CD14-positive monocyte (primary cell): Measurements from ENCODE around the gene CDK11B. TPM values are rescaled to one million over a fixed set of nuclear protein-coding genes. Genes with fewer than 3 reads are reported as not detected.

Source experiments
- DNase-seq, 3 donors: peaks; one replicate each; pipeline ENCODE4 v3.0.0-alpha.2; 2011 to 2022
- H2AFZ ChIP-seq: 2 replicates; pipeline ENCODE4 v1.6.0; 2012; ENCODE audit warnings: mild to moderate bottlenecking, low read depth, low read length, inconsistent platforms; ENCODE audit not compliant: insufficient read depth, poor library complexity, severe bottlenecking
- H3K27ac ChIP-seq, 2 donors: 1 replicate in 1 of 2; 2 replicates in 1 of 2; pipeline ENCODE4 v1.5.1; 2012 to 2013; ENCODE audit warnings: low read length in 2 of 2, control low read depth in 1 of 2, inconsistent platforms in 1 of 2, low read depth in 1 of 2, mild to moderate bottlenecking in 1 of 2
- H3K27me3 ChIP-seq, 2 donors: one replicate each; pipeline versions ENCODE4 v1.6.0 to v1.6.1; 2011 to 2013; ENCODE audit warnings: low read length in 2 of 2; ENCODE audit not compliant: control insufficient read depth in 2 of 2, insufficient read depth in 2 of 2
- H3K36me3 ChIP-seq, 2 donors: replicated peaks in 1 of 2; 1 replicate in 1 of 2; 2 replicates in 1 of 2; pipeline versions ENCODE4 v1.5.1 to v1.6.1; 2012 to 2013; ENCODE audit warnings: low read length in 2 of 2, control low read depth in 1 of 2, inconsistent platforms in 1 of 2, mild to moderate bottlenecking in 1 of 2; ENCODE audit not compliant: insufficient read depth in 2 of 2, control insufficient read depth in 1 of 2
- H3K4me1 ChIP-seq, 2 donors: 1 replicate in 1 of 2; 2 replicates in 1 of 2; pipeline versions ENCODE4 v1.5.1 to v1.6.1; 2012 to 2013; ENCODE audit warnings: low read length in 2 of 2, control low read depth in 1 of 2, inconsistent platforms in 1 of 2, mild to moderate bottlenecking in 1 of 2, moderate library complexity in 1 of 2; ENCODE audit not compliant: insufficient read depth in 2 of 2, control insufficient read depth in 1 of 2
- H3K4me2 ChIP-seq: replicated peaks from 2 replicates; pipeline ENCODE3; 2012; ENCODE audit warnings: low read length, moderate library complexity, mild to moderate bottlenecking; ENCODE audit not compliant: poor library complexity, severe bottlenecking; ENCODE audit errors: extremely low read depth
- H3K4me3 ChIP-seq, 3 experiments: fragments of 200-600 bp in 1 of 3; sonication (generic) in 1 of 3; replicated peaks in 1 of 3; 1 replicate in 2 of 3; 2 replicates in 1 of 3; pipeline ENCODE4 v1.5.1; 2011 to 2013; ENCODE audit warnings: low read length in 3 of 3, mild to moderate bottlenecking in 3 of 3, control low read depth in 2 of 3, low read depth in 2 of 3, inconsistent platforms in 1 of 3, moderate library complexity in 1 of 3
- H3K79me2 ChIP-seq: 2 replicates; pipeline ENCODE4 v1.6.0; 2012; ENCODE audit warnings: mild to moderate bottlenecking, control low read depth, inconsistent platforms, low read length, moderate library complexity; ENCODE audit not compliant: insufficient read depth
- H3K9ac ChIP-seq: 2 replicates; pipeline ENCODE4 v1.6.0; 2017; ENCODE audit warnings: low read length, mild to moderate bottlenecking; ENCODE audit not compliant: insufficient read depth, poor library complexity, severe bottlenecking
- H3K9me3 ChIP-seq, 2 donors: replicated peaks in 1 of 2; 1 replicate in 1 of 2; 2 replicates in 1 of 2; pipeline versions ENCODE4 v1.5.1 to v1.6.1; 2012 to 2013; ENCODE audit warnings: low read length in 2 of 2, control low read depth in 1 of 2; ENCODE audit not compliant: control insufficient read depth in 1 of 2, insufficient read depth in 1 of 2
- H4K20me1 ChIP-seq: 2 replicates; pipeline ENCODE4 v1.6.0; 2012; ENCODE audit warnings: mild to moderate bottlenecking, low read length, control low read depth, moderate library complexity; ENCODE audit not compliant: insufficient read depth
- H3K27ac Mint-ChIP-seq, 7 donors: one replicate each; pipeline ENCODE4 v1.8.0; 2020; ENCODE audit warnings: mild to moderate bottlenecking in 7 of 7, mixed read lengths in 7 of 7, moderate library complexity in 6 of 7, inconsistent platforms in 2 of 7
- H3K27me3 Mint-ChIP-seq, 3 donors: one replicate each; pipeline ENCODE4 v1.8.0; 2021 to 2022; ENCODE audit warnings: low read depth in 3 of 3, mild to moderate bottlenecking in 3 of 3, mixed read lengths in 3 of 3, moderate library complexity in 3 of 3, inconsistent platforms in 1 of 3
- H3K36me3 Mint-ChIP-seq, 2 donors: one replicate each; pipeline ENCODE4 v1.8.0; 2020; ENCODE audit warnings: mixed read lengths in 2 of 2, inconsistent platforms in 1 of 2, mild to moderate bottlenecking in 1 of 2
- H3K4me1 Mint-ChIP-seq: one replicate; pipeline ENCODE4 v1.8.0; 2020; ENCODE audit warnings: mild to moderate bottlenecking, mixed read lengths
- H3K4me3 Mint-ChIP-seq, 2 donors: one replicate each; pipeline ENCODE4 v1.8.0; 2020; ENCODE audit warnings: mild to moderate bottlenecking in 2 of 2, mixed read lengths in 2 of 2, moderate library complexity in 1 of 2
- H3K9me3 Mint-ChIP-seq, 7 donors: one replicate each; pipeline ENCODE4 v1.8.0; 2020 to 2022; ENCODE audit warnings: mixed read lengths in 7 of 7, mild to moderate bottlenecking in 6 of 7, moderate library complexity in 6 of 7, inconsistent platforms in 2 of 7
- WGBS: methylation state at CpG from one replicate; pipeline ENCODE4 v1.1.5; 2013; ENCODE audit warnings: missing lambda C conversion rate; ENCODE audit not compliant: insufficient coverage; 5-methylcytosine and 5-hydroxymethylcytosine counted together
- intact Hi-C, 2 donors: fragments of 100-400 bp; cut with micrococcal nuclease; formaldehyde crosslinking; loops; one replicate each; pipeline versions ENCODE4 v1.15.0 to v1.15.1; 2023
- polyA plus RNA-seq, 3 donors: library from polyadenylated mRNA; depleted of rRNA in 1 of 3; unstranded in 2 of 3; stranded (reverse) in 1 of 3; fragments of 300-500 nt in 2 of 3; fragments of >200 nt in 1 of 3; fragmentation: Illumina TruSeq in 2 of 3; gene quantifications; 1 replicate in 2 of 3; 2 replicates in 1 of 3; pipeline ENCODE4 v1.2.3, GENCODE V29; 2012 to 2021
- TF ChIP-seq, protein P1 (sequence below): fragments of 200-600 bp; IDR thresholded peaks from one replicate; pipeline ENCODE4 v1.8.0; 2022; ENCODE audit warnings: antibody characterized with exemption, mild to moderate bottlenecking

The CDK11B gene
- polyA plus RNA-seq, 3 donors: 2.5 to 12.7 (median 6.6) TPM

DNA sequence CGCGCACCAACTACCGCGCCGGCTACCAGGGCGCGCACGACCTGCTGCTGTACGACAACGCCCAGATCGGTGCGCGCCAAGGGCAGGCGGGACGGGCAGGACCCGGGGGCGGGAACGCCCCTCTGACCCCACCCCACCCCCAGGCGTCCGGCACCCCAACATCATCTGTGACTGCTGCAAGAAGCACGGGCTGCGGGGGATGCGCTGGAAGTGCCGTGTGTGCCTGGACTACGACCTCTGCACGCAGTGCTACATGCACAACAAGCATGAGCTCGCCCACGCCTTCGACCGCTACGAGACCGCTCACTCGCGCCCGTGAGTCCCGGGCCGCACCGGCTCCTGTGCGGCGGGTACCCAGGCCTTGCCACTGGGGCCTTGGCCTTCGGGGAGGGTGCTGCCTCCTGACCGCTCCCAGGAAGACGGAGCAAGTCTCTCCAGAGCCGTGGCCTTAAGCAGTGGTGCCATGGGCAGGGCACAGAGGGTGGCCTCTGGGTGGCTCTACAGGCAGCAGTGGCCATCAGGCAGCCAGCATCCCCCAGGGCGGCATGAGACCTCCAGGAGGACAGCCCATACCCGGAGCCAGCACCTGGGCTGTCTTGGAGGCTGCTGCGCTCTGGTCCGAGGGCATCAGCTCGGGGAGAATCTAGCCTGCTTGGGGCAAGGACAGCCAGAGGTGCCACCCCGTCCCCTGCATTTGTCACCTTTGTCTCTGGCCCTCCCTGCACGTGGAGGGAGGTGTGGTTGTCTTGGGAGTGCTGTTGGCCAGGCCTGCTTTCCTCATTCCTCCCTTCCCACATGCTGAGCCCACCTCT is 35.0 kb downstream of the CDK11B start:
- H3K27ac Mint-ChIP-seq: no peak overlapping the region
- WGBS: 95% methylated on average over 42 of the region's 51 CpGs
- TF ChIP-seq, protein P1, sequence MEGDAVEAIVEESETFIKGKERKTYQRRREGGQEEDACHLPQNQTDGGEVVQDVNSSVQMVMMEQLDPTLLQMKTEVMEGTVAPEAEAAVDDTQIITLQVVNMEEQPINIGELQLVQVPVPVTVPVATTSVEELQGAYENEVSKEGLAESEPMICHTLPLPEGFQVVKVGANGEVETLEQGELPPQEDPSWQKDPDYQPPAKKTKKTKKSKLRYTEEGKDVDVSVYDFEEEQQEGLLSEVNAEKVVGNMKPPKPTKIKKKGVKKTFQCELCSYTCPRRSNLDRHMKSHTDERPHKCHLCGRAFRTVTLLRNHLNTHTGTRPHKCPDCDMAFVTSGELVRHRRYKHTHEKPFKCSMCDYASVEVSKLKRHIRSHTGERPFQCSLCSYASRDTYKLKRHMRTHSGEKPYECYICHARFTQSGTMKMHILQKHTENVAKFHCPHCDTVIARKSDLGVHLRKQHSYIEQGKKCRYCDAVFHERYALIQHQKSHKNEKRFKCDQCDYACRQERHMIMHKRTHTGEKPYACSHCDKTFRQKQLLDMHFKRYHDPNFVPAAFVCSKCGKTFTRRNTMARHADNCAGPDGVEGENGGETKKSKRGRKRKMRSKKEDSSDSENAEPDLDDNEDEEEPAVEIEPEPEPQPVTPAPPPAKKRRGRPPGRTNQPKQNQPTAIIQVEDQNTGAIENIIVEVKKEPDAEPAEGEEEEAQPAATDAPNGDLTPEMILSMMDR: no peak
- H3K36me3 ChIP-seq: no peaks in the 10 kb centered on the region
- H3K4me1 Mint-ChIP-seq: no peaks in the 10 kb centered on the region
- H3K36me3 Mint-ChIP-seq: peaks cover 4 to 12% of the 10 kb centered on the region in 2 donors
- no peak overlapping the region for H3K4me2 ChIP-seq
- H3K27me3 ChIP-seq: peaks cover 0 to 9% of the 10 kb centered on the region in 2 donors
- H3K27ac ChIP-seq: no peak overlapping the region
- H3K9me3 ChIP-seq: no peaks in the 10 kb centered on the region
- intact Hi-C loops: no loop called here
- H4K20me1 ChIP-seq: no peaks in the 10 kb centered on the region
- DNase-seq: no peak
- H3K27me3 Mint-ChIP-seq: peaks cover 4 to 8% (median 6%) of the 10 kb centered on the region in 3 donors
- no peak overlapping the region for H3K9ac ChIP-seq
- no peaks in the 10 kb centered on the region for H3K79me2 ChIP-seq
- H2AFZ ChIP-seq: no peak overlapping the region
- H3K4me3 ChIP-seq: no peak overlapping the region
- H3K4me3 Mint-ChIP-seq: no peak overlapping the region
- no peaks in the 10 kb centered on the region for H3K4me1 ChIP-seq
- H3K9me3 Mint-ChIP-seq: peaks cover 0 to 2% (median 0%) of the 10 kb centered on the region in 7 donors

DNA sequence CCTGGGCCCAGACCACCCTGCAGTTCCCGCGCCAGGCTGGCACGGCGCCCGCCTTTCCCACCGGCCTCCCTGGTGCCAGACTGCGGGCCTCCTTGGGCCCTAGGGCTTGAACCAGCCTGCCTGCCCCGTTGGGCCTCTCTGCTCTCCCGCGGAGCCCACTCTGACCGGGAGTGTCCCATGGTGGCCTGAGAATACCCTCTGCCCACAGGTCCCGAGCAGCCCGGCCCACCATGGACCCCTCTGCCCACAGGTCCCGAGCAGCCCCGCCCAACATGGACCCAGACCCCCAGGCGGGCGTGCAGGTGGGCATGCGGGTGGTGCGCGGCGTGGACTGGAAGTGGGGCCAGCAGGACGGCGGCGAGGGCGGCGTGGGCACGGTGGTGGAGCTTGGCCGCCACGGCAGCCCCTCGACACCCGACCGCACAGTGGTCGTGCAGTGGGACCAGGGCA is 35.6 kb downstream of the CDK11B start:
- Histone ChIP-seq H3K9me3 (no peaks in the 10 kb centered on the region), H4K20me1 (no peaks in the 10 kb centered on the region), H2AFZ (no peak overlapping the region), H3K27me3 (peaks cover 0 to 2% of the 10 kb centered on the region in 2 donors), H3K9ac (no peak overlapping the region), H3K79me2 (no peaks in the 10 kb centered on the region), H3K4me1 (no peaks in the 10 kb centered on the region), H3K27ac (no peak overlapping the region), H3K4me3 (no peak overlapping the region), H3K36me3 (peaks cover 0 to 5% of the 10 kb centered on the region in 2 donors), H3K4me2 (no peak overlapping the region)
- 98% methylated on average over 33 of the region's 33 CpGs for WGBS
- TF ChIP-seq, protein P1: no peak
- intact Hi-C loops: no loop called here
- Mint-ChIP-seq H3K4me1 (no peaks in the 10 kb centered on the region), H3K27ac (no peak overlapping the region), H3K9me3 (peaks cover 0 to 2% (median 0%) of the 10 kb centered on the region in 7 donors), H3K36me3 (peaks cover 4 to 13% of the 10 kb centered on the region in 2 donors), H3K4me3 (no peak overlapping the region), H3K27me3 (peaks cover 2 to 3% (median 2%) of the 10 kb centered on the region in 3 donors)
- no peak for DNase-seq
